ENCODE results near the gene PCCA. TPM values are rescaled to one million over a fixed set of nuclear protein-coding genes. Genes with fewer than 3 reads are reported as not detected.

Gene PCCA
- total RNA-seq, 4 donors from 2014 or later: 40.1 to 82.8 (median 61.1) TPM

DNA sequence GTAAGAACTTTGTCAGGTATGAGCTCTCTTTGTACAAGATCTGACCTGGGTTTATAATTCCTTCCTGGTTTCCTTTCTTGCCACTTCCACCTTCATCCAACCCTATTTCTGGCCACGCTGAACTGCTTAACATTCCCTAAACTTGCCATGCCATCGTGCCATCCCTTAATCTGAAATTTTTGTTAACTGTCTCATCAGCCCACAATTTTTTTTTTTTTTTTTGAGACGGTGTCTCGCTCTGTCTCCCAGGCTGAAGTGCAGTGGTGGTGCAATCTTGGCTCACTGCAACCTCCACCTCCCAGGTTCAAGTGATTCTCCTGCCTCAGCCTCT lies 355.1 kb downstream of the PCCA start:
- TF ChIP-seq CTCF (IDR thresholded peaks at IDR 0.05; ENCODE audit: low read depth): no peak

DNA sequence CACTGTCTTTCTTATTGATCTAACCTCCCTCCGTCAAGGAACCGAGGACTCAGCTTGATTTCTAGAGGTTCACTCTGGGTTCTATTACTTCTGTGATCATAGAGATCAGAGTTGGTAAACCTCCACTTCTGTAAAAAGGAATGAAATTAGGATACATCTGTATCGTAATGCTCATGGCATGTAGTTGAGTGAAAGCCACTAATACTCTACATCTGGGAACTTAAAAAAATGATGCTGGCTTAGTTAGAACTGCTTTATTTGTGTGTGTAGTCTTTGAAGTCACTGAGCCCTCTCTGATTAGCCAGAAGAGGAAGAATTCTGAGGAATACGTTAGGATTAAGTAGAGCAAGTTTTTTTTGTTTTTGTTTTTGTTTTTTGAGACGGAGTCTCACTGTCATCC lies 358.9 kb downstream of the PCCA start:
- TF ChIP-seq CTCF (IDR thresholded peaks at IDR 0.05; ENCODE audit: low read depth): no peak

- TF ChIP-seq CTCF (IDR thresholded peaks at IDR 0.05; ENCODE audit: low read depth): no peak
Observed at GRCh38 chr13:100451923-100452322, 363.0 kb downstream of the PCCA start.

DNA sequence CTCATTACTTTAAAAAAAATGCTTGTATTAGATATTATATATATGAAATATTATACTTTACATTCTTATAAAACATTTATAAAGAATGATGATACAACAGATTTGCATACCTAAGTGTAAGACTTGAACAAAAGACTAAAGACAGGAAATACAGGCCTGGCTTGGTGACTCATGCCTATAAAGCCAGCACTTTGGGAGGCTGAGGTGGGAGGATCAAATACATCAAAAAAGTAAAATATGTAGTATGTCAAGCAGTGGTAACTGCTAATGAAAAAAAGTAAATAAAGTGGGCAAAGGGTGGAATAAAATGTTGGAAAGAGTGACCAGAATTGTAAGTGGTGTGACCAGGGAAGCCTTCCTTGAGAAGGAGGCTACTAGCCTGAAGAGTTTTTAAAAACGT lies 366.0 kb downstream of the PCCA start:
- no peak for TF ChIP-seq CTCF (IDR thresholded peaks at IDR 0.05; ENCODE audit: low read depth)

DNA sequence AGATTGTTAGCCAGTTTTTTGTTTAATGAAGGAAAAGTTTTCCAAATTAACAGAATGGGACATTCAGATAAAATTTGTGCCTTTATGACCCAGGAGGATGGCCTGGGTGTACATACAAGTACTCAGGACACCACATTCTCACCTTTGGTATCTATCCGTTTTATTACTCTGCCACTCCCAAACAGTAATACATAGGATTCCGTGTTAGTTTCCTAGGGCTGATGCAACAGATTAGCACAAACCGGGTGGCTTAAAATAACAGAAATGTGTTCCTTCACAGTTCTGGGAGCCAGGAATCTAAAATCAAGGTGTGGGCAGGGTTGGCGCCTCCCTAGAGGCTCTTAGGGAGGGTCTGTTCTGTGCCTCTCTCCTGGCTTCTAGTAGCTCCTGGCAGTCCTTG lies 369.8 kb downstream of the PCCA start:
- TF ChIP-seq CTCF (IDR thresholded peaks at IDR 0.05; ENCODE audit: low read depth): no peak

DNA sequence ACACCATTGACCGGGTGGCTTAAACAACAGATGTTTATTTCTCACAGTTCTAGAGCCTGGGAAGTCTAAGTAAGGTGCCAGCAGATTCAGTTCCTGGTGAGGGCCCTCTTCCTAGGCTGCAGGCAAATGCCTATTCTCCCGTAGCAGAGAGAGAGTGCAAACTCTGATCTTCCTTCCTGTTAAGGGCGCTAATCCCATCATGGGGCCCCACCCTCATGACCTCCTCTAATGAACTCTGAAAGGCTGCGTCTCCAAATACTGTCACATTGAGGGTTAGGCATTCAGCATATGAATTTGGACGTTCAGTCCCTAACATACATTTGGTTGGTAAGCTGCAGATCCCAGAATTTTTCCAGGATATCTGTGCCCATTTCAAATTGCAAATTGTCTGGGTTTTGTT lies 370.9 kb downstream of the PCCA start:
- no peak for TF ChIP-seq CTCF (IDR thresholded peaks at IDR 0.05; ENCODE audit: low read depth)

- no peak for TF ChIP-seq CTCF (IDR thresholded peaks at IDR 0.05; ENCODE audit: low read depth)
Observed at GRCh38 chr13:100460266-100460665, 371.4 kb downstream of the PCCA start.

DNA sequence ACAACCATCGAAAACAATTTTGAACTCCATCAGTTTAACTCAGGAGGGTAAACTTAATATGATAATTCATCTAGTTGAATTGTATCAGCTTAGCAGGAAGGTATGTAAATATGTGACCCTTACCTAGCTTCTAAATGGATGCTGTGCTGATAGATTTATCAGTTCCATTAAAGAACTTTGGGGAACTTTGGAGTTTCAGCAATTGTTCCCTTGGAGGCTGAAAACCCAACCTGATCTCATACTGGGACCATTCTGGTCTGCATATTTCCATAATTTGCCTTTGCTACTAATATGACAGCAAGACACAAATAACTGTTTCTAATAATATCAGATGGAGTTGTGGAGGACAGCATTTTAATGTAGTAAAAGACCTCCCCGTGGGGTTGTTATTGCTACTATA lies 371.9 kb downstream of the PCCA start:
- TF ChIP-seq CTCF (IDR thresholded peaks at IDR 0.05; ENCODE audit: low read depth): no peak

Measured in subcutaneous adipose tissue (tissue), 4 donors.